GM19468 (cell line): ENCODE results near the gene DHX9.
"Not testable (repeated sequence)": the region's sequence is repeated elsewhere in the genome, so short reads cannot be mapped to it uniquely, and the experiment has no call there.

ENCODE experiments used
- ATAC-seq: cut with Tn5 transposase; IDR thresholded peaks from one replicate; pipeline ENCODE4 v1.9.1; 2021; ENCODE audit warnings: mild to moderate bottlenecking, moderate library complexity, moderate number of reproducible peaks; ENCODE audit not compliant: unreplicated experiment; ENCODE audit errors: extremely low read depth

Gene DHX9

GRCh38 chr1:182886985-182887384 lies 47.8 kb downstream of the DHX9 start:
- no peak for ATAC-seq

- no peak for ATAC-seq
Measured at GRCh38 chr1:182888736-182889531, 49.8 kb downstream of the DHX9 start.

- no peak for ATAC-seq
Measured at GRCh38 chr1:182889997-182890396, 50.9 kb downstream of the DHX9 start.

- no peak for ATAC-seq
Measured at GRCh38 chr1:182890927-182891610, 51.9 kb downstream of the DHX9 start.

- no peak for ATAC-seq
Measured at GRCh38 chr1:182897696-182898095, 58.5 kb downstream of the DHX9 start.

GRCh38 chr1:182901946-182902345 lies 62.8 kb downstream of the DHX9 start:
- ATAC-seq, result not testable (repeated sequence)

- no peak for ATAC-seq
Measured at GRCh38 chr1:182905321-182905720, 66.2 kb downstream of the DHX9 start.

GRCh38 chr1:182909578-182909977 lies 70.4 kb downstream of the DHX9 start:
- ATAC-seq, result no peak

GRCh38 chr1:182910143-182910542 lies 71.0 kb downstream of the DHX9 start:
- no peak for ATAC-seq

GRCh38 chr1:182913401-182913800 lies 74.3 kb downstream of the DHX9 start:
- ATAC-seq, result no peak

GRCh38 chr1:182917378-182917777 lies 78.2 kb downstream of the DHX9 start:
- no peak for ATAC-seq

- ATAC-seq, result no peak
Measured at GRCh38 chr1:182925661-182926060, 86.5 kb downstream of the DHX9 start.

- no peak for ATAC-seq
Measured at GRCh38 chr1:182927693-182928433, 88.7 kb downstream of the DHX9 start.

GRCh38 chr1:182930985-182931384 lies 91.8 kb downstream of the DHX9 start:
- no peak for ATAC-seq

- no peak for ATAC-seq
Measured at GRCh38 chr1:182935716-182936115, 96.6 kb downstream of the DHX9 start.
